GM12874 (cell line): ENCODE data around the gene MAP7D1.

Source experiments
- CTCF ChIP-seq: IDR thresholded peaks from 2 replicates; pipeline ENCODE4 v1.5.1; 2011; ENCODE audit warnings: low read depth, mild to moderate bottlenecking, control low read depth, low read length, moderate library complexity; ENCODE audit not compliant: insufficient read depth

The MAP7D1 gene

GRCh38 chr1:36149237-36149972, 6.6 kb upstream of the MAP7D1 start, which contains the start of gene TRAPPC3:
Gene TRAPPC3 (minus strand): TSS chr1:36149486. CDS start chr1:36149378, 108 bp downstream.
- peak; percentile 93 for TF ChIP-seq CTCF

GRCh38 chr1:36149973-36150295, 6.0 kb upstream of the MAP7D1 start:
- no peak for TF ChIP-seq CTCF

- no peak for TF ChIP-seq CTCF
These were observed 5.4 kb upstream of the MAP7D1 start for GRCh38 chr1:36150296-36151133.

- TF ChIP-seq CTCF: no peak
These were observed 4.7 kb upstream of the MAP7D1 start for GRCh38 chr1:36151134-36151844.

- TF ChIP-seq CTCF: no peak
These were observed 4.1 kb upstream of the MAP7D1 start for GRCh38 chr1:36151845-36152203.

GRCh38 chr1:36153476-36153875, 2.5 kb upstream of the MAP7D1 start:
- TF ChIP-seq CTCF: no peak

- TF ChIP-seq CTCF: no peak
These were observed 1.6 kb upstream of the MAP7D1 start for GRCh38 chr1:36154335-36154734.
